Posterior cingulate gyrus (tissue), 11 donors: Measurements from ENCODE around the gene MAMDC2.

ENCODE experiments used
- DNase-seq, 10 donors: peaks; one replicate each; pipeline versions ENCODE4 v3.0.0 to v3.0.0-alpha.2; 2020 to 2021; ENCODE audit warnings: mixed read lengths in 3 of 10
- intact Hi-C: fragments of 100-400 bp; cut with DNase I; formaldehyde crosslinking; loops from one replicate; pipeline ENCODE4 v1.15.1; 2023

MAMDC2 gene

GRCh38 chr9:70043689-70044489, at the start of gene MAMDC2:
Gene MAMDC2 (plus strand): TSS chr9:70043848. CDS start chr9:70044198, 350 bp downstream.
- intact Hi-C loops = no loop called here

GRCh38 chr9:69995846-69996245, 47.8 kb upstream of the MAMDC2 start:
- intact Hi-C loops = no loop called here
- no peak for DNase-seq

More at GRCh38 chr9:70043689-70044489, at the start of gene MAMDC2:
- DNase-seq = peak in 9 of 10 donors; percentile 29 to 95 (median 56)

GRCh38 chr9:69996967-69997366, 46.7 kb upstream of the MAMDC2 start:
- DNase-seq = no peak
- intact Hi-C loops = no loop called here

GRCh38 chr9:69997524-69997923, 46.1 kb upstream of the MAMDC2 start:
- DNase-seq = no peak
- intact Hi-C loops = no loop called here

GRCh38 chr9:69999315-69999714, 44.3 kb upstream of the MAMDC2 start:
- DNase-seq = no peak
- intact Hi-C loops = no loop called here

GRCh38 chr9:70000469-70000868, 43.2 kb upstream of the MAMDC2 start:
- DNase-seq = no peak
- intact Hi-C loops = no loop called here

GRCh38 chr9:70003901-70004714, 39.5 kb upstream of the MAMDC2 start:
- intact Hi-C loops = no loop called here
- no peak for DNase-seq

- no peak for DNase-seq
- intact Hi-C loops = no loop called here
Measured at GRCh38 chr9:70006306-70006705, 37.3 kb upstream of the MAMDC2 start.

- intact Hi-C loops = no loop called here
- no peak for DNase-seq
Measured at GRCh38 chr9:70007831-70008230, 35.8 kb upstream of the MAMDC2 start.

- intact Hi-C loops = no loop called here
- no peak for DNase-seq
Measured at GRCh38 chr9:70010015-70010414, 33.6 kb upstream of the MAMDC2 start.

GRCh38 chr9:70011366-70011765, 32.3 kb upstream of the MAMDC2 start:
- DNase-seq = no peak
- intact Hi-C loops = no loop called here

- intact Hi-C loops = no loop called here
- DNase-seq = no peak
Measured at GRCh38 chr9:70012569-70012968, 31.1 kb upstream of the MAMDC2 start.

- intact Hi-C loops = no loop called here
- no peak for DNase-seq
Measured at GRCh38 chr9:70013598-70014196, 30.0 kb upstream of the MAMDC2 start.

- DNase-seq = no peak
- intact Hi-C loops = no loop called here
Measured at GRCh38 chr9:70015099-70015498, 28.5 kb upstream of the MAMDC2 start.

- intact Hi-C loops = no loop called here
- no peak for DNase-seq
Measured at GRCh38 chr9:70020217-70020616, 23.4 kb upstream of the MAMDC2 start.

GRCh38 chr9:70020991-70021571, 22.6 kb upstream of the MAMDC2 start:
- peak; percentile 47 to 94 (median 66) for DNase-seq
- intact Hi-C loops = no loop called here

GRCh38 chr9:70028287-70028686, 15.4 kb upstream of the MAMDC2 start:
- intact Hi-C loops = no loop called here
- DNase-seq = no peak

- DNase-seq = no peak
- intact Hi-C loops = no loop called here
Measured at GRCh38 chr9:70030156-70030555, 13.5 kb upstream of the MAMDC2 start.

GRCh38 chr9:70031141-70031545, 12.5 kb upstream of the MAMDC2 start:
- intact Hi-C loops = no loop called here
- DNase-seq = no peak

GRCh38 chr9:70034271-70034711, 9.4 kb upstream of the MAMDC2 start:
- intact Hi-C loops = no loop called here
- DNase-seq = no peak

GRCh38 chr9:70035691-70036090, 8.0 kb upstream of the MAMDC2 start:
- DNase-seq = no peak
- intact Hi-C loops = no loop called here
